GM18508 (cell line): ENCODE measurements around the gene DOCK2.
A peak's percentile ranks its signal among the peaks of the same experiment; 100 is the strongest.

ENCODE experiments used
- ATAC-seq: cut with Tn5 transposase; IDR thresholded peaks from one replicate; pipeline ENCODE4 v1.9.1; 2021; ENCODE audit warnings: moderate number of reproducible peaks; ENCODE audit not compliant: insufficient read depth, unreplicated experiment

DOCK2 gene

GRCh38 chr5:169772688-169773087, 135.6 kb downstream of the DOCK2 start:
- no peak for ATAC-seq

- ATAC-seq: no peak
Measured at GRCh38 chr5:169777159-169777558, 140.1 kb downstream of the DOCK2 start.

- peak; percentile 89 for ATAC-seq
Measured at GRCh38 chr5:169778622-169779596, 141.8 kb downstream of the DOCK2 start.

GRCh38 chr5:169781420-169782345, 144.6 kb downstream of the DOCK2 start:
- ATAC-seq: no peak

- ATAC-seq: no peak
Measured at GRCh38 chr5:169785771-169786618, 148.9 kb downstream of the DOCK2 start.

GRCh38 chr5:169788168-169788567, 151.1 kb downstream of the DOCK2 start:
- ATAC-seq: no peak

- no peak for ATAC-seq
Measured at GRCh38 chr5:169789417-169789940, 152.4 kb downstream of the DOCK2 start.

GRCh38 chr5:169791251-169791650, 154.2 kb downstream of the DOCK2 start:
- ATAC-seq: no peak

- no peak for ATAC-seq
Measured at GRCh38 chr5:169795338-169795737, 158.3 kb downstream of the DOCK2 start.

GRCh38 chr5:169796731-169797130, 159.7 kb downstream of the DOCK2 start:
- no peak for ATAC-seq

GRCh38 chr5:169797577-169797976, 160.5 kb downstream of the DOCK2 start:
- ATAC-seq: no peak

- ATAC-seq: no peak
Measured at GRCh38 chr5:169798438-169798837, 161.4 kb downstream of the DOCK2 start.

- ATAC-seq: no peak
Measured at GRCh38 chr5:169798906-169799660, 162.0 kb downstream of the DOCK2 start.

GRCh38 chr5:169801324-169801777, 164.3 kb downstream of the DOCK2 start:
- ATAC-seq: no peak

- ATAC-seq: no peak
Measured at GRCh38 chr5:169801781-169802180, 164.7 kb downstream of the DOCK2 start.

GRCh38 chr5:169803077-169803981, 166.3 kb downstream of the DOCK2 start:
- ATAC-seq: no peak

- ATAC-seq: no peak
Measured at GRCh38 chr5:169804861-169805260, 167.8 kb downstream of the DOCK2 start.

- peak; percentile 82 for ATAC-seq
Measured at GRCh38 chr5:169805527-169805934, 168.5 kb downstream of the DOCK2 start.
